ENCODE results near the gene SNRPD2.
"Not testable (repeated sequence)": the region's sequence is repeated elsewhere in the genome, so short reads cannot be mapped to it uniquely, and the experiment has no call there.

DNA sequence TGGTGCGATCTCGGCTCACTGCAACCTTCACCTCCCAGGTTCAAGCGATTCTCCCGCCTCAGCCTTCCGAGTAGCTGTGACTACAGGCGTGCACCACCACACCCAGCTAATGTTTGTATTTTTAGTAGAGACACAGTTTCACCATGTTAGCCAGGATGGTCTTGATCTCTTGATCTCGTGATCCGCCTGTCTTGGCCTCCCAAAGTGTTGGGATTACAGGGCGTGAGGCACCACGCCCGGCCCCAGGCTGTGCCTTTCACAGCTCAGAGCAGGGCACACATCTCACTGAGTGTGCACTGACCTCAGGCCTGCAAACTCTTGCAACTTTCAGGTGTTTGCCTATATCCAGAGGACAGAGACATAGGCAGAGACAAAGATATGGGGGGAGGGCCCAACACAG lies 6.7 kb downstream of the SNRPD2 start:
- TF ChIP-seq, protein P1, sequence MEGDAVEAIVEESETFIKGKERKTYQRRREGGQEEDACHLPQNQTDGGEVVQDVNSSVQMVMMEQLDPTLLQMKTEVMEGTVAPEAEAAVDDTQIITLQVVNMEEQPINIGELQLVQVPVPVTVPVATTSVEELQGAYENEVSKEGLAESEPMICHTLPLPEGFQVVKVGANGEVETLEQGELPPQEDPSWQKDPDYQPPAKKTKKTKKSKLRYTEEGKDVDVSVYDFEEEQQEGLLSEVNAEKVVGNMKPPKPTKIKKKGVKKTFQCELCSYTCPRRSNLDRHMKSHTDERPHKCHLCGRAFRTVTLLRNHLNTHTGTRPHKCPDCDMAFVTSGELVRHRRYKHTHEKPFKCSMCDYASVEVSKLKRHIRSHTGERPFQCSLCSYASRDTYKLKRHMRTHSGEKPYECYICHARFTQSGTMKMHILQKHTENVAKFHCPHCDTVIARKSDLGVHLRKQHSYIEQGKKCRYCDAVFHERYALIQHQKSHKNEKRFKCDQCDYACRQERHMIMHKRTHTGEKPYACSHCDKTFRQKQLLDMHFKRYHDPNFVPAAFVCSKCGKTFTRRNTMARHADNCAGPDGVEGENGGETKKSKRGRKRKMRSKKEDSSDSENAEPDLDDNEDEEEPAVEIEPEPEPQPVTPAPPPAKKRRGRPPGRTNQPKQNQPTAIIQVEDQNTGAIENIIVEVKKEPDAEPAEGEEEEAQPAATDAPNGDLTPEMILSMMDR (IDR thresholded peaks at IDR 0.05 in 4 of 5, conservative IDR thresholded peaks at IDR 0.05 in 1 of 5): not testable (repeated sequence)
- TF ChIP-seq POLR2A (IDR thresholded peaks at IDR 0.05): not testable (repeated sequence)
